Placental pericyte (primary cell): Measurements from ENCODE around the gene ZBTB32. TPM values are rescaled to one million over a fixed set of nuclear protein-coding genes. Genes with fewer than 3 reads are reported as not detected.

Experiments used
- total RNA-seq: library from RNA; depleted of rRNA; stranded (reverse); fragments of >200 nt; gene quantifications from 2 replicates; pipeline ENCODE4 v1.2.3, GENCODE V29; 2012

Gene ZBTB32
- total RNA-seq = not detected in 2 replicates

GRCh38 chr19:35704218-35704617, at the start of gene ZBTB32:
ZBTB32 (plus strand) TSS chr19:35704558; CDS start chr19:35714627, 10,069 bp downstream.

GRCh38 chr19:35666251-35666913, 38.0 kb upstream of the ZBTB32 start, which contains the start of gene UPK1A:
UPK1A (plus strand) TSS chr19:35666517; CDS start chr19:35666813, 296 bp downstream.

GRCh38 chr19:35717665-35718344, 13.4 kb downstream of the ZBTB32 start, which contains the start of gene KMT2B:
KMT2B (plus strand) TSS chr19:35718003; CDS start chr19:35718019, 16 bp downstream.

GRCh38 chr19:35742121-35742724, 37.9 kb downstream of the ZBTB32 start, which contains the start of gene IGFLR1:
IGFLR1 (minus strand) TSS chr19:35742452; CDS start chr19:35741180, 1,272 bp downstream.

GRCh38 chr19:35745328-35746086, 41.1 kb downstream of the ZBTB32 start, which contains the start of the genes PSENEN and U2AF1L4:
PSENEN (plus strand) TSS chr19:35745651; CDS start chr19:35745931, 280 bp downstream.
U2AF1L4 (minus strand) TSS chr19:35745418; CDS start chr19:35745391, 27 bp downstream.

GRCh38 chr19:35748106-35749020, 44.0 kb downstream of the ZBTB32 start, which contains the start of gene LIN37:
LIN37 (plus strand) TSS chr19:35748576; CDS start chr19:35748725, 149 bp downstream.

GRCh38 chr19:35756377-35757230, 52.2 kb downstream of the ZBTB32 start, which contains the start of gene HSPB6:
HSPB6 (minus strand) TSS chr19:35757029; CDS start chr19:35757008, 21 bp downstream.

GRCh38 chr19:35757749-35758608, 53.6 kb downstream of the ZBTB32 start, which contains the start of gene PROSER3:
PROSER3 (plus strand) TSS chr19:35758176; CDS start chr19:35758216, 40 bp downstream.

Other genes starting within 250 kb of the ZBTB32 start
- not detected in 2 replicates for gene KRTDAP, start 214.1 kb upstream of the ZBTB32 start, total RNA-seq
- 0.14 and 0.22 TPM in 2 replicates for gene DMKN, start 190.9 kb upstream of the ZBTB32 start, total RNA-seq
- gene SBSN, start 176.2 kb upstream of the ZBTB32 start, total RNA-seq = 0.14 TPM in 1 of 2 replicates, not detected in the other
- gene GAPDHS, start 171.1 kb upstream of the ZBTB32 start, total RNA-seq = not detected in 2 replicates
- 64.1 and 66.6 TPM in 2 replicates for gene TMEM147, start 158.9 kb upstream of the ZBTB32 start, total RNA-seq
- not detected in 2 replicates for gene ATP4A, start 140.9 kb upstream of the ZBTB32 start, total RNA-seq
- not detected in 2 replicates for gene PMIS2, start 118.4 kb upstream of the ZBTB32 start, total RNA-seq
- gene HAUS5, start 91.8 kb upstream of the ZBTB32 start, total RNA-seq = 2.2 and 14.2 TPM in 2 replicates
- gene RBM42, start 75.5 kb upstream of the ZBTB32 start, total RNA-seq = 74.6 and 76.2 TPM in 2 replicates
- gene ETV2, start 62.8 kb upstream of the ZBTB32 start, total RNA-seq = 0.29 TPM in 1 of 2 replicates, not detected in the other
- gene COX6B1, start 56.2 kb upstream of the ZBTB32 start, total RNA-seq = 212 and 274 TPM in 2 replicates
- gene UPK1A, start 38.0 kb upstream of the ZBTB32 start, total RNA-seq = not detected in 2 replicates
- gene KMT2B, start 13.4 kb downstream of the ZBTB32 start, total RNA-seq = 10.0 and 14.7 TPM in 2 replicates
- gene IGFLR1, start 37.9 kb downstream of the ZBTB32 start, total RNA-seq = 0.66 and 1.9 TPM in 2 replicates
- 5.3 and 15.3 TPM in 2 replicates for gene U2AF1L4, start 40.9 kb downstream of the ZBTB32 start, total RNA-seq
- 10.9 and 12.0 TPM in 2 replicates for gene PSENEN, start 41.1 kb downstream of the ZBTB32 start, total RNA-seq
- gene LIN37, start 44.0 kb downstream of the ZBTB32 start, total RNA-seq = 17.9 and 29.1 TPM in 2 replicates
- 11.6 and 22.3 TPM in 2 replicates for gene HSPB6, start 52.5 kb downstream of the ZBTB32 start, total RNA-seq
- 10.9 and 17.6 TPM in 2 replicates for gene PROSER3, start 53.6 kb downstream of the ZBTB32 start, total RNA-seq
- 2.2 and 5.0 TPM in 2 replicates for gene ARHGAP33, start 71.0 kb downstream of the ZBTB32 start, total RNA-seq
- gene PRODH2, start 108.3 kb downstream of the ZBTB32 start, total RNA-seq = not detected in 2 replicates
- gene NPHS1, start 147.9 kb downstream of the ZBTB32 start, total RNA-seq = not detected in 2 replicates
- gene KIRREL2, start 152.4 kb downstream of the ZBTB32 start, total RNA-seq = not detected in 2 replicates
- 2.0 and 2.1 TPM in 2 replicates for gene APLP1, start 164.0 kb downstream of the ZBTB32 start, total RNA-seq
- 5.3 and 6.4 TPM in 2 replicates for gene NFKBID, start 196.0 kb downstream of the ZBTB32 start, total RNA-seq
- 0.44 and 0.86 TPM in 2 replicates for gene HCST, start 198.0 kb downstream of the ZBTB32 start, total RNA-seq
- gene TYROBP, start 203.7 kb downstream of the ZBTB32 start, total RNA-seq = not detected in 2 replicates
- gene LRFN3, start 231.8 kb downstream of the ZBTB32 start, total RNA-seq = 5.3 and 7.2 TPM in 2 replicates